OCI-LY1 (cell line): ENCODE measurements around the gene NFU1.

ENCODE experiments used
- EZH2 ChIP-seq: fragments of 200-600 bp; sonication (generic), shearing (Covaris generic); IDR thresholded peaks from 2 replicates; pipeline ENCODE4 v1.8.0; 2017; ENCODE audit warnings: borderline replicate concordance, mixed run types, mild to moderate bottlenecking, antibody characterized with exemption, low read length, moderate library complexity, mixed read lengths
- TF ChIP-seq, protein P1 (sequence below): fragments of 200-600 bp; sonication (generic), shearing (Covaris generic); IDR thresholded peaks from 2 replicates; pipeline ENCODE4 v1.5.1; 2017; ENCODE audit warnings: mild to moderate bottlenecking, antibody characterized with exemption, low read length, moderate library complexity, mixed read lengths

DNA sequence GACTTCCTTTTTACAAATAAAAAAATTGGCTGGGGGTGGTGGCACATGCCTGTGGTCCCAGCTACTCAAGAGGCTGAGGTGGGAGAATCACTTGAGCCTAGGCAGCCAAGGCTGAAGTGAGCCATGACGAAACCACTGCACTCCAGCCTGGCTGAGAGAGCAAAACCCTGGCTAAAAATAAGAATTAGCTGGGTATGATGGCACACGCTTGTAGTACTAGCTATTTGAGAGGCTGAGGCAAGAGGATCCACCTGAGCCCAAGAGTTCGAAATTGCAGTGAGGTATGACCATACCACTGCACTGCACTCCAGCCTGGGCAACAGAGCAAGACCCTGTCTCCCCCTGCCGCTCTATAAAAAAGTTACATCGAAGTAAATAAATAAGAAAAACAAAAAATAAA, 83.9 kb downstream of the NFU1 start:
- TF ChIP-seq, protein P1, sequence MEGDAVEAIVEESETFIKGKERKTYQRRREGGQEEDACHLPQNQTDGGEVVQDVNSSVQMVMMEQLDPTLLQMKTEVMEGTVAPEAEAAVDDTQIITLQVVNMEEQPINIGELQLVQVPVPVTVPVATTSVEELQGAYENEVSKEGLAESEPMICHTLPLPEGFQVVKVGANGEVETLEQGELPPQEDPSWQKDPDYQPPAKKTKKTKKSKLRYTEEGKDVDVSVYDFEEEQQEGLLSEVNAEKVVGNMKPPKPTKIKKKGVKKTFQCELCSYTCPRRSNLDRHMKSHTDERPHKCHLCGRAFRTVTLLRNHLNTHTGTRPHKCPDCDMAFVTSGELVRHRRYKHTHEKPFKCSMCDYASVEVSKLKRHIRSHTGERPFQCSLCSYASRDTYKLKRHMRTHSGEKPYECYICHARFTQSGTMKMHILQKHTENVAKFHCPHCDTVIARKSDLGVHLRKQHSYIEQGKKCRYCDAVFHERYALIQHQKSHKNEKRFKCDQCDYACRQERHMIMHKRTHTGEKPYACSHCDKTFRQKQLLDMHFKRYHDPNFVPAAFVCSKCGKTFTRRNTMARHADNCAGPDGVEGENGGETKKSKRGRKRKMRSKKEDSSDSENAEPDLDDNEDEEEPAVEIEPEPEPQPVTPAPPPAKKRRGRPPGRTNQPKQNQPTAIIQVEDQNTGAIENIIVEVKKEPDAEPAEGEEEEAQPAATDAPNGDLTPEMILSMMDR, result no peak
- no peak for TF ChIP-seq EZH2
